HG03460 (cell line): ENCODE measurements around the gene ADM.

Experiments
- ATAC-seq: cut with Tn5 transposase; IDR thresholded peaks from one replicate; pipeline ENCODE4 v1.9.1; 2021; ENCODE audit not compliant: unreplicated experiment

ADM gene

GRCh38 chr11:10327254-10327653 is 22.4 kb downstream of the ADM start:
- no peak for ATAC-seq

DNA sequence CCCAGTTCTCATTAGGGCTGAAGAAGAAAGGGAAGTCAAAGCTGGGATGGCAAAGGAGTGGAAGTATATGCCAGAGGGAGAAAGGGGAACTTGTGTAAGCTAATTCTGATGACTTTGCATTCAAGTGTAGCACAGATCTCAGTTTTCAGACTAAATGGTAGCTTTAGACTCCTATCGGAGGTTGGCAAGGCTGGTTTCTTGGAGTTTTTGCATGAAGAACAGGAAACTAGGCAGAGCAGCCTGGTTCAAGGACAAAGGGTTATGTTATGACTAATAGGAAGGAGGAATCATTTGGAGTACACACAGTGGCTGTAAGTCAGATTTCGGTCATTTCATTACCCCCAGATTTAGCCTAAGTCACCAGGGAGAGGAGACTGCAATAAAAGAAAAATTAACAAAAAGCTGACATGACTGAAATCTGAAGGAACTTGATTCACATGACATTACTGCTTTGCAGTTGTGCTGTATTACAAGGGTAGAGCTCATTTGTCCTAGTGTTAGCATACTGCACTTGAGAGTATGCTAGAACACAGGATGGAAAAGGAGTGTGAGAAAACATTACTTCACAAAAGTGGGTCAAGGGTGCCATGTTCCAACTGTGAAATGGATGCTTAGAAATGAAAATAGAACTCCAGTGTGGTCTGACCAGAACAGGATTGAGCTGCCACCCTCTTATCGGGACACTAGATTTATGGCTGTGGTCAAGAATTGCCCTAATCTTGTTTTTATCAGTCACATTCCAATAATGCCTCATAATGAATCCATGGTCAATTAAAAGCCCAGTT is 23.6 kb downstream of the ADM start:
- no peak for ATAC-seq

DNA sequence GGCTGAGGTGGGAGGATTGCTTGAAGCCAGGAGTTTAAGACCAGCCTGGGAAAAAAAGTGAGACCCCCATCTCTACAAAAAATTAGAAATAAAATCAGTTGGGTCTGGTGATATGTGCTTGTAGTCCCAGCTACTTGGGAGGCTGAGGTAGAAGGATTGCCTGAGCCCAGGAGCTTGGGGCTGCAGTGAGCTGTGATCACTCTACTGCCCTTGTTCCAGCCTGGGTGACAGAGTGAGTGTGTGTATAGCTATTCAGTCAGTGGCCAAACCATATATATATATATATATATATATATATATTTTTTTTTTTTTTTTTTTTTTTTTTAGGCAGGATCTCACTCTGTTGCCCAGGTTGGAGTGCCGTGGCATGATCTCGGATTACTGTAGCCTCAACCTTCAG is 24.5 kb downstream of the ADM start:
- no peak for ATAC-seq

DNA sequence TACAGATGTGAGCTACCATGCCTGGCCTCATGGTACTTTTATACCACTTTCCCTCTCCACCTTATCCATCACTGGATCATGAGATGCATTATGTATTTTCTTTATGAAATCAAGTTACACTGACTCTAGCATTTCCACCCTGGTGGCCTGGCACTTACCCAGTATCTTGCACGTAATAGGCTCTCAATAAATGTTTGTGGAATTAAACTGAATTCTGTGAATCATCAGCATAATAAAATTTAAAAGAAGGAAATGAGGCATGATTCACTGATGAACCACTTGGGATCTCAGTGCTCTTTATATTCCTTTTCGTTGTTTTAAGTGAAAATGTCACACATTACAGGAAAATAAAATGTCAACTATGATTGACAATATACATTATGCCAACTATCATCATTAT is 25.1 kb downstream of the ADM start:
- ATAC-seq = no peak

DNA sequence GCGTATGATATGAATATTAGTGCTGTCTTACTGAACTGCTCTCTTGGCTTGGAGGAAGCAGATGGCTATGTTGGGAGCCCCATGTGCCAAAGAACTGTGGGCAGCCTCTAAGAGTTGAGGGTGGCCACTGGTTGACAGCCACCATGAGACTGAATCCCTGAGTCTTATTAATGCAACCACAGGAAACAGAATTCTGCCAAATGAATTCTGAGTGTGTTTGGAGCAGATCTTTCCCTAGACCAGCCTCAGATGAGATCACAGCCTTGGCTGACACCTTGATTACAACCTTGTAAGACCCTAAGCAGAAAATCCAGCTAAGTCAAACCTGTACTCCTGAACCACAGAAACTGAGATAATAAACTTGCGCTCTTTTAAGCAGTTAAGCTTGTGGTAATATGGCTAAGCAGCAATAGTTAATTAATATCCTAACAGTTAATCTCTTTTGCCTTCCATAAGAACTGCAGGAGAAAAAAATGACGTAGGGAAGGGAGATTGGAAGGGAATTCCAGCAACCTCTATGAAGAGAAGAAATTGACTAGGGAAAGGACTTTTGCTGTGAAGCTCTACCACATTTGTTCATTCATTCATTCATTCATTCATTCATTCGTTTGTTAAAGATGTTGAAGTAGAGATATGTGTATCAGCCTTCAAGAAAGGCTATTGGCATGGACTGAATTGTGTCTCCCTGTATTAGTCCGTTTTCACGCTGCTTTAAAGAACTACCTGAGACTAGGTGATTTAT is 26.8 kb downstream of the ADM start:
- ATAC-seq = no peak

DNA sequence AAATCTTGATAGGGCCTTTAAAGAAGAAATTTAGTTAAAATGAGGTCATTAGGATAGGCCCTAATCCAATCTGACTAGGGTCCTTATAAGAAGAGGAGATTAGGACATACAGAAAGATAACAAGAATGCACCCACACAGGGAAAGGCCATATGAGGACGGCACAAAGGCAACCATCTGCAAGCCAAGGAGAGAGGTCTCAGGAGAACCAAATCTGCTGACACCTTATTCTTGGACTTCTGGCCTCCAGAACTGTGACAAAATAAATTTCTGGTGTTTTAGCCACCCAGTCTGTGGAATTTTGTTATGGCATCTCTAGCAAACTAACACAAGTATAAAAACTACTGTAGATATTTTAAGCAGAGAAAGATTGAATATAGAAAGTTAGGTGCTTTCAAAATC is 28.6 kb downstream of the ADM start:
- no peak for ATAC-seq

DNA sequence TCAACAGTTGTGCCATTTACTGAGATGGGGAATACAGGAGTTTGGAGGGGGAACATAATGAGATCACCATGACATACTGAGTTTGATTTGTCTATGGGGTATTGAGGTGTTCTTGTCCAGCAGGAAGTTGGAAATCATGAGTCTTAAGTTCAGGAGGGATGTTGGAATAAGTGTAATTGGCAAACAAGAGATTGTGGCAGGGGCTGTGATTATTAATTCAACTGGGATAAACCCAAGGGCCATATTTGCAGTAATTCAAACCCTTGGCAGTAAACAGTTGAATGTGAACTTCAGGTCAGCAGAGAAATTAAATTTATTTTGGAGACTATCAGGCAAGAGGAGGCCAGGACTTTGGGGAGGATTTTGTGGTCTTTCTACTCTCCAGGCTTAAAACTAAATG is 33.4 kb downstream of the ADM start:
- no peak for ATAC-seq

- no peak for ATAC-seq
Observed at GRCh38 chr11:10348650-10349280, 43.9 kb downstream of the ADM start.

GRCh38 chr11:10349281-10349665 is 44.4 kb downstream of the ADM start:
- ATAC-seq = no peak

DNA sequence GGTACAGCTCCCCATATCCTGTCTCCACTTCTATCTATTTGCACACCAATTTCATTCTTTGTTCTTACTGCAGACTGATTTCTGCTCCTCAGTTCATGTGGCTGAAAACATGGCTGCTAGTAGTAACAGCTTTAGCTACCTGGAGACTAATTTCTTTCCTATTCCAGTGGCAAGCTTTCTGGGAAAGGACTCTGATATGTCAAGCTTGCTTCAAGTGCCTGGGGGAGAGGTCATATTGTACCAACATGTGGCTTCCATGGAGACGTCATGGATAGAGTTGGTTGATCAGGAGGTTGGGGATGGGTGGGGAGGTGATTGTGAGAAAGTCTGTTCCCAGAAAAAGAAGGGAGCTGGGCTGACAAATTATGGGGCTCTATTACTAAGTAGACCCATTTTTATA is 44.9 kb downstream of the ADM start:
- ATAC-seq = no peak

DNA sequence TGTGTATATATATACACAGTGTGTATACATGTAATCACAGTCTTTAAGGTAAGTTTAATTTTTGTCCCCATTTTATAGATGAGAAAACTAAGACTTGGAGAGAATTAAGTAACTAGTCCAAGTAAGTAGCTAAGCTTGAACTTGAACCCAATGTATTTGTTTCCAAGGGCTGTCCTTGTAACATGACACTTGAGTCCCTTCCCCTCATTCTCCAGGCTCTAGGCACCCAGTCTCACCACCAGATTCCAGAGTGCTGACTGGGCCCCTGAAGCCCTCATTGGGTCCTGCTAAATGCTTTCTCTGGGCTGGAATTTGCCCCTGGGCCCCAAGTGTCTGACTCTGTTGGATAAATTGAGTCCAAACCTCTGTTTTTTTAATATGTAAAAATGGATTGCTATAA is 45.5 kb downstream of the ADM start:
- no peak for ATAC-seq

- ATAC-seq = no peak
Observed at GRCh38 chr11:10351435-10351764, 46.5 kb downstream of the ADM start.

DNA sequence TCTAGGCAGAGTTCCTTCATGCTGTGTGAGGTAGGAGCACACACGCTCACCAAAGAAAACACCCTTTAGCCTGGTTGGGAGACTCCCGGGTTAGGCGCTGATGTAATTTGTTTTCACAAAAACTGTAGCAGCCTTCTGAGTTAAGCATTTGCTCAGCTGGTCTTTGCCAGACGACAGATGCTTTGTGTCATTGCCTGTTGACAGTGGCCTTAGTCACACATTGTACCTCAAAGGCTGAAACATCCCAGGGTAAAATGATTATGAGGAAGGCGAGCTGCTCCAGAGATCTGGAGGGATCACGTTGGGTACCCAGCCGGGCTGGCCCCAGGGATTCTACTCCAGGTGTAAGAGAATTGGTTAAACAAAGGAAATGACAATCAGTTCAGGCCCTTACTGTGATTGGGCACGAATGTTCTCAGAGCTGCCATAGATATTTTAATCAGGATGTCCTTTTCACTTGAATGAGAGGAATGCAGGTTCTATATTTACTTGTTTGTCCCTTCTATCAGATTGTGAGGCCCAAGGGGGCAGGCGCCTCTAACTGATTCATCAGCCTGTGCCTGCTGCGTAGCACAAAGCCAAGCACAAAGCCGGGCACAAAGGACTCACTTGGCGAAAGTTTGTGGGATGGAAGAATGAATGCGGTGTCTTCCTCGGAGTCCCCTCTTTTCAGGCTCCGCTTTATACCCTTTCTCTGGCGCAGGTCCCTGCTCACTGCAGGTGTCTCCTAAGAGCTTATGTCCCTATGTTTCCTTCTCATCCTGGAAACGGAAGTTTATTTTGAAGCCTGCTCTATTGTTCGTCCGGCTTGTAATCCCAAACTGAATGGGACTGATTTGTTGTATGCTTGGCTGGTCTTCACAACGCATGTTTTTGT is 47.1 kb downstream of the ADM start:
- ATAC-seq = no peak

DNA sequence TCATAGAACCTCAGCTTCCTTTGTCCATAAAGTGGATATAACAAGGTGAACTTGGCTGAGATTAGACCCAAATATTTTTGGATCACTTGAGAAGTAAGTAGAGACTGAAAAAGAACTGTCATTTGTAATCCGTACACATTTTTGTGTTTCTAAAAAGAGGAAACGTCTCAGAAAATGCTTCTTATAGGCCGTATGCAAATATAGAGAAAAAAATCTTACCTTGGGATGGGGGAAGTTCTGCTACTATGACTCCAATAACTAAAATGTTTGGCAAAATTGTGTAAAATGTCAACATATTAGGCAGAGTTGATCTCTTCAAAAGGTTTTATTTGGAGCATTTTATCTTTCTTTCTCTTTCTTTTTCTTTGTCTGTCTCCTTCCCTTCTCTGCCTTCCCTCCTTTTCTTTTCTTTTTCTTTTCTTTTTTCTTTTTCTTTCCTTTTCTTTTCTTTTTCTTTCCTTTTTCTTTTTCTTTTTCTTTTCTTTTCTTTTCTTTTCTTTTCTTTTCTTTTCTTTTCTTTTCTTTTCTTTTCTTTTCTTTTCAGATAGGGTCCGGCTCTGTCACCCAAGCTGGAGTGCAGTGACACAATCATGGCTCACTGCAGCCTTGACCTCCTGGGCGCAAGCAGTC is 48.2 kb downstream of the ADM start:
- ATAC-seq = no peak

DNA sequence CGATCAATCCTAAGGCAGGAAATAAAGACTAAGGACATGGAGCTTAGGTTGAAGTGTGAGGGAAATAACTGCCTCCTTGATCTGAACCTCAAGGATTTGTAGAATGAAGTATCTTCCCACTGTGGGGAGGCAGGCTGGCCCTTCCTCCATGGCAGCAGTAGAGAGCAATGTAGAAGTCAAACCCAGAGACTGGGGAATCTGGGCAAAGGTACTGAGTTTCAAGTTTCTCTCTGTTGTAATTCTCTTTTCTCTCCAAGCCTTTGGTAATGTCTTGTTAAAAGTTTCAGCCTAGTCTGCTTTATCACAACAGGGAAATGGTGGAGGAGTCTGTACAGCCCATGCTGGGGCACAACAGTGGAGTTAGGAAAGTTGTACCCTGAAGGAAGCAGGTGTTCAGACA is 49.5 kb downstream of the ADM start:
- ATAC-seq = no peak

DNA sequence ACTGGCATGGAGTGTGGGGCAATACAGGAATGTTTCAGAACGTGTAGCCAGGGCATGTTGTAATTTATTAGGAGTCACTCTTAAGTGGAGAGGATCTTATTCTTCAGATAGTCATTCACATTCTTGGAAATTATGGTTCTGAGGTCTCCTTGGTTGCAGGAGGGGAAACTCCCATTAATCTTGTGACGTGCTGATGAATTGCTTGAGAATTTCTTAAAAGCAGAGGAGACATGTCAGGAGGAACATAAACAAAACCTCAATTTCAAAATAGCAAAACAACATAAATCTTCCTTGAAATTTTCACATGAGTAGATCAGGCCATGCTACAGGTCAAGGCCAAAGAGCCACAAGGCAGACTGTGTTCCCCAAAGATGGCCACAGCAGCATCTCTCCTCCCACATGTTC is 50.4 kb downstream of the ADM start:
- ATAC-seq = no peak

- ATAC-seq = no peak
Observed at GRCh38 chr11:10356161-10356560, 51.3 kb downstream of the ADM start.
